D721Med (cell line): ENCODE data around the gene KCNN4.
"Not testable (repeated sequence)": the region's sequence is repeated elsewhere in the genome, so short reads cannot be mapped to it uniquely, and the experiment has no call there.

ENCODE experiments used
- DNase-seq: peaks from one replicate; pipeline ENCODE4 v3.0.0; 2011; ENCODE audit warnings: low spot score; ENCODE audit not compliant: insufficient read length
- FAIRE-seq: peaks from 2 replicates; lab custom pipeline; 2011; peaks lifted over from hg19 to GRCh38; lab: Jason Lieb, UNC
- TF ChIP-seq, protein P1 (sequence below): IDR thresholded peaks from 2 replicates; pipeline ENCODE4 v1.5.1; 2012; ENCODE audit warnings: mild to moderate bottlenecking, control low read depth; ENCODE audit not compliant: insufficient read depth; ENCODE audit errors: missing control alignments

The KCNN4 gene

DNA sequence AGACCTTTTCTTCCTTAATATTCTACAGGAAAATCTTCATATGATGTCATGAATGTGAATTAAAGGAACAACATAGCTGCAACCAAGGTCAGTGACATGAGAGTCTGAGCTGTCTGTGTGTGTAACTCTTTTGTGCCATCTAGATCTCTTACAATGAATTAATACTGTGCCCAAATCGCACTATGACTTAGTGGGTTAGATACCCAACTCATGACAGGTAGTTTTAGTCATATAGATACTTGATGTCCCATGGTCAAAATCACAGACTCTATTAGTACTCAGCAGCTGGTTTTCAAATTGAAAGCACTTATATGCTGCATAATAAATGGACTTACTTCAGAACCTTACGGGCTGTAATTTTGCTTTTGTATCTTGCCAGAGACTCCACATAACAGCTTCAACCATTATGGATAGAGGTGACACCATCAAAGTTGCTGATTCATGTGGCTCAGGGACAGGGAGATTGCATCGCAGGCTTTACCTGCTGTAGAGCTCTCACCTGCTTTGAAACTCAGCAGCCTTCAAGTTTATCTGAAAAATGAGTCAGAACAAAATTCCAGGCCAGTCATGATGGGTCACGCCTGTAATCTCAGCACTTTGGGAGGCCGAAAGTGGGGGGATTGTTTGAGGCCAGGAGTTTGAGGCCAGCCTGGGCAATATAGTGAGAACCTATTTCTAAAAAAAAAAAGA lies 34.0 kb upstream of the KCNN4 start:
- TF ChIP-seq, protein P1, sequence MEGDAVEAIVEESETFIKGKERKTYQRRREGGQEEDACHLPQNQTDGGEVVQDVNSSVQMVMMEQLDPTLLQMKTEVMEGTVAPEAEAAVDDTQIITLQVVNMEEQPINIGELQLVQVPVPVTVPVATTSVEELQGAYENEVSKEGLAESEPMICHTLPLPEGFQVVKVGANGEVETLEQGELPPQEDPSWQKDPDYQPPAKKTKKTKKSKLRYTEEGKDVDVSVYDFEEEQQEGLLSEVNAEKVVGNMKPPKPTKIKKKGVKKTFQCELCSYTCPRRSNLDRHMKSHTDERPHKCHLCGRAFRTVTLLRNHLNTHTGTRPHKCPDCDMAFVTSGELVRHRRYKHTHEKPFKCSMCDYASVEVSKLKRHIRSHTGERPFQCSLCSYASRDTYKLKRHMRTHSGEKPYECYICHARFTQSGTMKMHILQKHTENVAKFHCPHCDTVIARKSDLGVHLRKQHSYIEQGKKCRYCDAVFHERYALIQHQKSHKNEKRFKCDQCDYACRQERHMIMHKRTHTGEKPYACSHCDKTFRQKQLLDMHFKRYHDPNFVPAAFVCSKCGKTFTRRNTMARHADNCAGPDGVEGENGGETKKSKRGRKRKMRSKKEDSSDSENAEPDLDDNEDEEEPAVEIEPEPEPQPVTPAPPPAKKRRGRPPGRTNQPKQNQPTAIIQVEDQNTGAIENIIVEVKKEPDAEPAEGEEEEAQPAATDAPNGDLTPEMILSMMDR: no peak
- DNase-seq (no peak), FAIRE-seq (no peak)

DNA sequence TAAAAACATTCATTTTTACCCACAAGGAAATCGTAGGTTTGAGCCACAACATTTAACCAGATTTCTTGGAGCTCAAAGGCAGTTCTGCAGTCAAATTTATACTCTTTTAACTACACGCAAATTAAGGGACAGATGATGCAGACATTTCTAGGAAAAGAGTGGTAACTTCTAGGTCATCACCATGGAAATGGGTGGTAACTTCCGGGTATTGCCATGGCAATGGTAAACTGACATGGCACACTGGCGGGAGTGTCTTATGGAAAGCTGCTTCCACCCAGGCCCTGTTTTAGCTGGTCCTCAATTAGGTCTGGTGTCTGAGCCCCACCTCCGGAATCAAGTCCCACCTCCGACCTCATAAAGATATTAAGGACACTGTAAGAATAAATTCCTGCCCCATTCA lies 31.9 kb upstream of the KCNN4 start:
- DNase-seq (no peak), FAIRE-seq (no peak)
- TF ChIP-seq, protein P1: no peak

DNA sequence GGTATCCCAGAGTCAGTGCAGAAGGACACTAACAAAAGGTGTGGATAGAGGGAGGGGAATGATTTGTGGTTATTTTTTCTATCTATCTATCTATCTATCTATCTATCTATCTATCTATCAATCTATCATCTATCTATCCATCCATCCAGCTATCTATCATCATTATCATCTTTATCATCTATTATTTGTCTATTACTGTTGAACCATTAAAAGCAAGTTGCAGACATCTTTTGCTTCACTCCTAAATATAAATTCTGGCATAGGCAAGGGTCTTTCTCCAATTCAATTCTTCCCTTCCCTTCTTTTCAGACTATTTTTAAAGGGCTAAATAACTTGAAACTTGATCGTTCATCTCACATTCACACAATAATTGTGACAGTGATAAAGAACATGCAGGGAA lies 31.5 kb upstream of the KCNN4 start:
- FAIRE-seq: no peak
- TF ChIP-seq, protein P1: no peak

DNA sequence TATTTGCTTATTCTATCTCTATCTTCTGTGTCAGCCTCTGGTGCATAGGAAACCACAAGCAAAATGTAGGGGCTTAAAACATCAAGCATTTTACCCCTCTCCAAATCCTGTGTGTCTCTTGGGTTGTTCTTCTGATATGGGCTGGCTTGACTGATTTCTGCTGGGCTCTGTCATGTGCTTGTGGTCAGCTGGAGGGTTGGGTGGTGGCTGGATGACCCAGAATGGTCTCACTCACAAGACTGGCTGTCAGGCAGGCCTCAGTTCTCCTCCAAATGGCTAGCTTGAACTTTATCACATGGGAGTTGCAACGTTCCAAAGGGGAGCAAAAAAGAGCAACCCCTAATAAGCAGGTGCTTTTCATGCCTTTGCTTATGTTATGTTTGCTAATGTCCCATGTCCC lies 31.1 kb upstream of the KCNN4 start:
- FAIRE-seq (no peak), DNase-seq (no peak)
- TF ChIP-seq, protein P1: no peak

More for the DNA sequence above, 31.5 kb upstream of the KCNN4 start:
- DNase-seq: no peak

DNA sequence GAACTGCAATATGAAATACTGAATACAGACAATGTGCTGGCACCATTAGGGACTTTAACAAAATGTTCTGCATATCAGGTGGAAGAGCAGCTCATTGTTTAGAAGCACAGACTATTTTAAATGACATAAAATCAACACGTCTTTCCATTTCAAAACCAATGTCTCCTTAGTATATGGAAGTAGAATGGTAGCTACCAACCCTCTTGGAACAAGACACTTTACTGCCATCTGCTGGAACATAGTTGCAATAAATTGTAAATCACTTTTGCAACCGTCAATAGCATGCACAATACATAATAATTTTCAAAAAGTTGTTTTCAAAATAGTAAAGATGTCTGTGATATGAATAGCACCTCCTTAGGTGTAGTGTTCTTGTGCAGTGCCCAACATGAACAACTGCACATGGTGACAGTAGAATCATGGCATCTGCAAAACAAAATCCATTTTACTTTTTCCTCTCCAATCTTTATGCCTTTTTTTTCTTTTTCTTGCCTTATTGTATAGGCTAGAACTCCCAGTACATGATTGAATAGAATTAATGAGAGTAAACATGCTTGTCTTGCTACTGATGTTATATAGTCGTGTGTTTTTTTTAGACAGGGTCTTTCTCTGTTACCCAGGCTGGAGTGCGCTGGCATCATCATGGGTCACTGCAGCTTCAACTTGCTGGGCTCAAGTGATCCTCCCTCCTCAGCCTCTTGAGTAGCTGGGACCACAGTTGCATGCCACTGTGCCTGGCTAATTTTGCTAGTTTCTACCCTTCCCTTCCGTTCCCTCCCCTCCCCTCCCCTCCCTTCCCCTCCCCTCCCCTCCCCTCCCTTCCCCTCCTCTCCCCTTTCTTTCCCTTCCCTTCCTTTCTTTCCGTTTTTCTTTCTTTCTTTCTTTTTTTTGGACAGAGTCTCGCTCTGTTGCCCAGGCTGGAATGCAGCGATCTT lies 29.3 kb upstream of the KCNN4 start:
- peak; percentile 11 for FAIRE-seq
- TF ChIP-seq, protein P1: peak; percentile 65
- no peak for DNase-seq

DNA sequence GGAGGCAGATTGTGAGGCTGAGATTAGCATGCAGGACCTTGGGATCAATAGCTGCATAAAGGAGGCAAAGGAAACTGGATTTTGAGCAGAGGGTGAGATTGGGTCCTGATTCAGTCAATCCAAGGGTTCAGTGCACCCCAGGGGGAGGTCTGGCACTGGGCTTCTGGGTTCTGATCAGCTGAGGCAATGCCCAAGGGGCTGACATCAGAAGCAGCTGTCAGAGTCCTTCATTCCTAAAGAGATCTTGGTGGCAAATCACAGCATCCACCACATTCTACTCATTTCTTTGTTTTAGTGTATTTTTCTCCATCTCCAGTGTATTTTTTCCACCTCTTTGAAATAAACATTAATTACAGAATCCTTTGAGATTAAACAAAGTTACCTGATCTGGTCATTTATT lies 26.9 kb upstream of the KCNN4 start:
- no peak for FAIRE-seq
- no peak for DNase-seq
- TF ChIP-seq, protein P1: no peak

DNA sequence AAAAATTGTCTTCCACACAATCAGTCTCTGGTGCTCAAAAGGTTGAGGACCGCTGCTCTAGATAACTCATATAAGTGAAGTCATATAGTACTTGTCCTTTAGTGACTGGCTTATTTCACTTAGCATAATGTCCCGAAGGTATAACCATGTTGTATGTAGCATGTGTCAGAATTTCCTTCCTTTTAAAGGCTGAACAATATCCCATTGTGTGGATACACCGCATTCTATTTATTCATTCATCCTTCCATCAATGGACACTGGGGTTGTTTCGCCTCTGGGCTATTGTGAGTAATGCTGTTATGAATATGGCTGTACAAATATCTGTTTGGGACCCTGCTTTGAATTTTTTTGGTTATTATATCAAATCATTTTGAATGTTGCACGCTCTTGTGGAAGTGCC lies 26.1 kb upstream of the KCNN4 start:
- DNase-seq (no peak), FAIRE-seq (no peak)
- TF ChIP-seq, protein P1: no peak

DNA sequence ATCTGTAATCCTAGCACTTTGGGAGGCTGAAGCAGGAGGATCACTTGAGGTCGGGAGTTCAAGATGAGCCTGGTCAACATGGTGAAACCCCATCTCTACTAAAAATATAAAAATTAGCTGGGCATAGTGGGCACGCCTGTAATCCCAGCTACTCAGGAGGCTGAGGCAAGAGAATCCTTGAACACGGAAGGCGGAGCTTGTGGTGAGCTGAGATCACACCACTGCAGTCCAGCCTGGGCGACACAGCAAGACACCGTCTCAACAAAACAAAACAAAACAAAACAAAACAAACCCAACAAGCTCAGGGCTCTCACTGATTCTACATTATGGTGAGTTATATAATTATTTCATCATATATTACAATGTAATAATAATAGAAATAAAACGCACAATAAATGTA lies 25.6 kb upstream of the KCNN4 start:
- not testable (repeated sequence) for DNase-seq, FAIRE-seq
